Non-pigmented ciliary epithelial cell (primary cell): ENCODE data around the gene HDAC4.

Experiments used
- DNase-seq: peaks from one replicate; pipeline ENCODE4 v3.0.0-alpha.2; 2010; ENCODE audit warnings: low read depth

HDAC4 gene

GRCh38 chr2:239202343-239202742 lies 198.5 kb downstream of the HDAC4 start:
- no peak for DNase-seq

- no peak for DNase-seq
Measured at GRCh38 chr2:239201884-239202283, 198.9 kb downstream of the HDAC4 start.

GRCh38 chr2:239201531-239201876 lies 199.3 kb downstream of the HDAC4 start:
- DNase-seq, result no peak

GRCh38 chr2:239200646-239201530 lies 199.9 kb downstream of the HDAC4 start:
- no peak for DNase-seq

- DNase-seq, result no peak
Measured at GRCh38 chr2:239199041-239199768, 201.6 kb downstream of the HDAC4 start.

- DNase-seq, result no peak
Measured at GRCh38 chr2:239198221-239198620, 202.6 kb downstream of the HDAC4 start.

GRCh38 chr2:239197146-239197545 lies 203.7 kb downstream of the HDAC4 start:
- no peak for DNase-seq

- no peak for DNase-seq
Measured at GRCh38 chr2:239196474-239197021, 204.3 kb downstream of the HDAC4 start.

GRCh38 chr2:239195992-239196391 lies 204.8 kb downstream of the HDAC4 start:
- DNase-seq, result no peak

GRCh38 chr2:239195318-239195871 lies 205.4 kb downstream of the HDAC4 start:
- DNase-seq, result no peak

- DNase-seq, result no peak
Measured at GRCh38 chr2:239194731-239195317, 206.0 kb downstream of the HDAC4 start.

GRCh38 chr2:239193925-239194677 lies 206.7 kb downstream of the HDAC4 start:
- no peak for DNase-seq

GRCh38 chr2:239193401-239193811 lies 207.4 kb downstream of the HDAC4 start:
- no peak for DNase-seq

GRCh38 chr2:239192975-239193374 lies 207.8 kb downstream of the HDAC4 start:
- DNase-seq, result no peak

GRCh38 chr2:239192456-239192855 lies 208.4 kb downstream of the HDAC4 start:
- DNase-seq, result no peak

GRCh38 chr2:239190921-239191885 lies 209.6 kb downstream of the HDAC4 start:
- DNase-seq, result no peak

- DNase-seq, result no peak
Measured at GRCh38 chr2:239190361-239190760, 210.5 kb downstream of the HDAC4 start.

- DNase-seq, result no peak
Measured at GRCh38 chr2:239189711-239190131, 211.1 kb downstream of the HDAC4 start.

- no peak for DNase-seq
Measured at GRCh38 chr2:239188536-239188935, 212.3 kb downstream of the HDAC4 start.
